ENCODE measurements around the gene PRSS58.

The PRSS58 gene

DNA sequence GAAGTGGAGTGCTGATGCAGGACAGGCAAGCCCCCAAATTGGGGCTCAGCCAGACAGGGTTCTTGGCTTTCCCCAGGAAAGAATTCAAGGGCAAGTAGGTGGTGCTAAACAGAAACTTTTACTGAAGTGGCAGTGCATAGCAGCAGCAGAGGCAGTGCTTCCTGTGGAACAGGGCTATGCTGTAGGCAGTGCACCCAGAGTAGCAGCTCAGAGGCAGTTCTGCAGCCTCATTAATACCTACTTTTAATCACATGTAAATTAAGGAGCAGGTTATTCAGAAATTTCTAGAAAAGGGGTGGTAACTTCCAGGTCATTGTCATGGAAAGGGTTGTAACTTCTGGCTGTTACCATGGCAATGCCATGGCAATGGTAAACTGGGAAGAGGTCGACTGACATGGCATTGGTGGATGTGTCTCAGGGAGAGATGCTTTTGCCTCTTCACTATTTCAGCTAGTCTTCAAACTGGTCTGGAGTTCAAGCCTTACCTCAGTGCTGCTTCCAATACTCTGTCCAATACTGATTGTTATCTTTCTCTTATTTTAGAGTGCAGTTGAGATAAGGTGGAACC is 29.2 kb downstream of the PRSS58 start:
- Histone ChIP-seq H3K27ac (ENCODE audit: low read depth, low read length, severe bottlenecking) (no peak overlapping the region), H3K36me3 (ENCODE audit: control insufficient read depth, insufficient read depth, low read length) (no peaks in the 10 kb centered on the region), H3K9me3 (ENCODE audit: control insufficient read depth, low read length) (no peaks in the 10 kb centered on the region), H3K4me3 (ENCODE audit: extremely low read depth, insufficient read depth, low read length, poor library complexity, severe bottlenecking) (no peak overlapping the region), H3K4me1 (ENCODE audit: control insufficient read depth, insufficient read depth, low read length, poor library complexity, severe bottlenecking) (no peaks in the 10 kb centered on the region)
- no CpG with 5 or more reads among the region's 1 CpG for WGBS, 2 experiments (ENCODE audit: insufficient coverage in 2 of 2)

All from mesodermal cell (in vitro differentiated cells).